Measurements from ENCODE around the gene RNF133.

RNF133 gene

GRCh38 chr7:122727759-122728158, 28.8 kb upstream of the RNF133 start:
- TF ChIP-seq, protein P1, sequence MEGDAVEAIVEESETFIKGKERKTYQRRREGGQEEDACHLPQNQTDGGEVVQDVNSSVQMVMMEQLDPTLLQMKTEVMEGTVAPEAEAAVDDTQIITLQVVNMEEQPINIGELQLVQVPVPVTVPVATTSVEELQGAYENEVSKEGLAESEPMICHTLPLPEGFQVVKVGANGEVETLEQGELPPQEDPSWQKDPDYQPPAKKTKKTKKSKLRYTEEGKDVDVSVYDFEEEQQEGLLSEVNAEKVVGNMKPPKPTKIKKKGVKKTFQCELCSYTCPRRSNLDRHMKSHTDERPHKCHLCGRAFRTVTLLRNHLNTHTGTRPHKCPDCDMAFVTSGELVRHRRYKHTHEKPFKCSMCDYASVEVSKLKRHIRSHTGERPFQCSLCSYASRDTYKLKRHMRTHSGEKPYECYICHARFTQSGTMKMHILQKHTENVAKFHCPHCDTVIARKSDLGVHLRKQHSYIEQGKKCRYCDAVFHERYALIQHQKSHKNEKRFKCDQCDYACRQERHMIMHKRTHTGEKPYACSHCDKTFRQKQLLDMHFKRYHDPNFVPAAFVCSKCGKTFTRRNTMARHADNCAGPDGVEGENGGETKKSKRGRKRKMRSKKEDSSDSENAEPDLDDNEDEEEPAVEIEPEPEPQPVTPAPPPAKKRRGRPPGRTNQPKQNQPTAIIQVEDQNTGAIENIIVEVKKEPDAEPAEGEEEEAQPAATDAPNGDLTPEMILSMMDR (conservative IDR thresholded peaks at IDR 0.05; ENCODE audit: low read depth, low read length): no peak
- no peak for DNase-seq (ENCODE audit: low read depth)
- H3K4me3 ChIP-seq (ENCODE audit: low read depth, low read length): no peak overlapping the region

GRCh38 chr7:122727354-122727753, 28.4 kb upstream of the RNF133 start:
- no peak for DNase-seq (ENCODE audit: low read depth)
- TF ChIP-seq, protein P1 (conservative IDR thresholded peaks at IDR 0.05; ENCODE audit: low read depth, low read length): no peak
- no peak overlapping the region for H3K4me3 ChIP-seq (ENCODE audit: low read depth, low read length)

DNA sequence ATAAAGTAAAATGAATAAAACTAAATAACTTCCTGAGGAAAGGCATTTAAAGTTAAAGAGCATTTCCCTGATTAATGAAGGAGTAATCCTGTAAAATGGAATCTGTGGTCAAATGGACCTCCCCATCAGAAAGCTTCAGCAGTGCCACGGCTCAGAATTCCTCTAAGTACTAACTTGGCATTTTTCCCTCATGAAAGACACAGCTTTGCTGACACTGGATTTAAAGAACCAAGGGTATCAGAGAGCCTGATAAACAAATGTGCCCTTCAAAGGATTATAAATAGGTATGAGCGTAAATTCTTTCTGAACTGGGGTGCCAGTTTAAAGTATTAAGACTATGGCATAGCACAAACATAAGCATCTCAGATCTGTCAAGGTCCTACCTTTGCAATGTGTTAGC, 28.0 kb upstream of the RNF133 start:
- no peak for DNase-seq (ENCODE audit: low read depth)
- TF ChIP-seq, protein P1 (conservative IDR thresholded peaks at IDR 0.05; ENCODE audit: low read depth, low read length): no peak
- H3K4me3 ChIP-seq (ENCODE audit: low read depth, low read length): no peak overlapping the region

GRCh38 chr7:122724366-122724765, 25.4 kb upstream of the RNF133 start:
- TF ChIP-seq, protein P1 (conservative IDR thresholded peaks at IDR 0.05; ENCODE audit: low read depth, low read length): no peak
- no peak for DNase-seq (ENCODE audit: low read depth)
- H3K4me3 ChIP-seq (ENCODE audit: low read depth, low read length): no peak overlapping the region

GRCh38 chr7:122719010-122719578, 20.2 kb upstream of the RNF133 start:
- no peak overlapping the region for H3K4me3 ChIP-seq (ENCODE audit: low read depth, low read length)
- no peak for DNase-seq (ENCODE audit: low read depth)
- TF ChIP-seq, protein P1 (conservative IDR thresholded peaks at IDR 0.05; ENCODE audit: low read depth, low read length): no peak

GRCh38 chr7:122717356-122718089, 18.6 kb upstream of the RNF133 start:
- H3K4me3 ChIP-seq (ENCODE audit: low read depth, low read length): no peak overlapping the region
- no peak for DNase-seq (ENCODE audit: low read depth)
- TF ChIP-seq, protein P1 (conservative IDR thresholded peaks at IDR 0.05; ENCODE audit: low read depth, low read length): no peak

- TF ChIP-seq, protein P1 (conservative IDR thresholded peaks at IDR 0.05; ENCODE audit: low read depth, low read length): no peak
- DNase-seq (ENCODE audit: low read depth): no peak
- no peak overlapping the region for H3K4me3 ChIP-seq (ENCODE audit: low read depth, low read length)
Measured at GRCh38 chr7:122715183-122715582, 16.3 kb upstream of the RNF133 start.
